ENCODE data around the gene DENND1C.
"Not testable (repeated sequence)": the region's sequence is repeated elsewhere in the genome, so short reads cannot be mapped to it uniquely, and the experiment has no call there.

Gene DENND1C

GRCh38 chr19:6481541-6482342 lies at the start of gene DENND1C:
Gene DENND1C, minus strand, starts transcription at chr19:6481787. Its CDS starts 92 bp downstream, at chr19:6481695.
- DNase-seq = peak; percentile 55

GRCh38 chr19:6530386-6531162 lies 49.0 kb upstream of the DENND1C start, which contains the start of gene TNFSF9:
Gene TNFSF9, plus strand, starts transcription at chr19:6531026. Its CDS starts 11 bp downstream, at chr19:6531037.
- DNase-seq = peak; percentile 93

GRCh38 chr19:6529937-6530385 lies 48.4 kb upstream of the DENND1C start:
- no peak for DNase-seq

- DNase-seq = no peak
These were observed 47.8 kb upstream of the DENND1C start for GRCh38 chr19:6529351-6529750.

- DNase-seq = peak; percentile 92
These were observed 47.0 kb upstream of the DENND1C start for GRCh38 chr19:6528544-6529121.

GRCh38 chr19:6527893-6528543 lies 46.4 kb upstream of the DENND1C start:
- no peak for DNase-seq

- DNase-seq = no peak
These were observed 42.7 kb upstream of the DENND1C start for GRCh38 chr19:6524311-6524710.

- DNase-seq = no peak
These were observed 41.1 kb upstream of the DENND1C start for GRCh38 chr19:6522712-6523111.

- DNase-seq = peak; percentile 94
These were observed 40.4 kb upstream of the DENND1C start for GRCh38 chr19:6521718-6522646.

GRCh38 chr19:6519289-6519688 lies 37.7 kb upstream of the DENND1C start:
- DNase-seq = peak; percentile 44

- DNase-seq = peak; percentile 53
These were observed 36.7 kb upstream of the DENND1C start for GRCh38 chr19:6518145-6518911.

- DNase-seq = peak; percentile 91
These were observed 35.2 kb upstream of the DENND1C start for GRCh38 chr19:6516659-6517291.

- DNase-seq = peak; percentile 98
These were observed 34.6 kb upstream of the DENND1C start for GRCh38 chr19:6516018-6516658.

- DNase-seq = no peak
These were observed 33.4 kb upstream of the DENND1C start for GRCh38 chr19:6514926-6515544.

- DNase-seq = no peak
These were observed 32.5 kb upstream of the DENND1C start for GRCh38 chr19:6514089-6514488.

GRCh38 chr19:6510618-6511017 lies 29.0 kb upstream of the DENND1C start:
- DNase-seq = no peak

GRCh38 chr19:6509118-6509971 lies 27.8 kb upstream of the DENND1C start:
- DNase-seq = peak; percentile 69

GRCh38 chr19:6508028-6508771 lies 26.6 kb upstream of the DENND1C start:
- DNase-seq = not testable (repeated sequence)

Measured in inflammatory macrophage treated with lipopolysaccharide for 4 hours (primary cell).